Forelimb muscle (tissue), 1 donor: ENCODE data around the gene TMCC1. TPM values are rescaled to one million over a fixed set of nuclear protein-coding genes. Genes with fewer than 3 reads are reported as not detected.
A peak's percentile ranks its signal among the peaks of the same experiment; 100 is the strongest.
"Not testable (repeated sequence)": the region's sequence is repeated elsewhere in the genome, so short reads cannot be mapped to it uniquely, and the experiment has no call there.

Experiments
- DNase-seq: peaks from one replicate; pipeline ENCODE4 v3.0.0-alpha.2; 2013; ENCODE audit warnings: low read depth
- polyA plus RNA-seq: library from polyadenylated mRNA; unstranded; fragments of 120-200 nt; gene quantifications from one replicate; pipeline ENCODE4 v1.2.1, GENCODE V29; 2013; ENCODE audit not compliant: insufficient read length

The TMCC1 gene
- polyA plus RNA-seq, 1 donor, result 40.2 TPM

- no peak for DNase-seq
Measured at GRCh38 chr3:129836381-129837064, 57.0 kb downstream of the TMCC1 start.

- no peak for DNase-seq
Measured at GRCh38 chr3:129835198-129835597, 58.3 kb downstream of the TMCC1 start.

GRCh38 chr3:129834580-129834979 is 58.9 kb downstream of the TMCC1 start:
- DNase-seq, result no peak

- not testable (repeated sequence) for DNase-seq
Measured at GRCh38 chr3:129831942-129832341, 61.6 kb downstream of the TMCC1 start.

- no peak for DNase-seq
Measured at GRCh38 chr3:129831503-129831902, 62.0 kb downstream of the TMCC1 start.

- DNase-seq, result peak; percentile 41
Measured at GRCh38 chr3:129829640-129830039, 63.9 kb downstream of the TMCC1 start.

- no peak for DNase-seq
Measured at GRCh38 chr3:129827765-129828164, 65.7 kb downstream of the TMCC1 start.

GRCh38 chr3:129824926-129825541 is 68.5 kb downstream of the TMCC1 start:
- no peak for DNase-seq

- no peak for DNase-seq
Measured at GRCh38 chr3:129822679-129823078, 70.8 kb downstream of the TMCC1 start.

- no peak for DNase-seq
Measured at GRCh38 chr3:129822241-129822640, 71.3 kb downstream of the TMCC1 start.

- DNase-seq, result no peak
Measured at GRCh38 chr3:129820587-129820986, 72.9 kb downstream of the TMCC1 start.

GRCh38 chr3:129812589-129812988 is 80.9 kb downstream of the TMCC1 start:
- DNase-seq, result no peak

- DNase-seq, result no peak
Measured at GRCh38 chr3:129809297-129809696, 84.2 kb downstream of the TMCC1 start.

- DNase-seq, result no peak
Measured at GRCh38 chr3:129796146-129796545, 97.4 kb downstream of the TMCC1 start.

- no peak for DNase-seq
Measured at GRCh38 chr3:129795186-129796010, 98.1 kb downstream of the TMCC1 start.

GRCh38 chr3:129794311-129795185 is 99.0 kb downstream of the TMCC1 start:
- no peak for DNase-seq

GRCh38 chr3:129793942-129794310 is 99.6 kb downstream of the TMCC1 start:
- DNase-seq, result no peak

- no peak for DNase-seq
Measured at GRCh38 chr3:129793319-129793718, 100.2 kb downstream of the TMCC1 start.

- no peak for DNase-seq
Measured at GRCh38 chr3:129783470-129783869, 110.0 kb downstream of the TMCC1 start.

GRCh38 chr3:129778871-129779270 is 114.6 kb downstream of the TMCC1 start:
- no peak for DNase-seq

GRCh38 chr3:129777806-129778205 is 115.7 kb downstream of the TMCC1 start:
- DNase-seq, result no peak

- DNase-seq, result no peak
Measured at GRCh38 chr3:129775870-129776269, 117.6 kb downstream of the TMCC1 start.
